HG03378 (cell line): ENCODE measurements around the gene SYNE1.

Experiments
- ATAC-seq: cut with Tn5 transposase; IDR thresholded peaks from one replicate; pipeline ENCODE4 v1.9.1; 2021; ENCODE audit warnings: mild to moderate bottlenecking, moderate library complexity; ENCODE audit not compliant: unreplicated experiment

Gene SYNE1

DNA sequence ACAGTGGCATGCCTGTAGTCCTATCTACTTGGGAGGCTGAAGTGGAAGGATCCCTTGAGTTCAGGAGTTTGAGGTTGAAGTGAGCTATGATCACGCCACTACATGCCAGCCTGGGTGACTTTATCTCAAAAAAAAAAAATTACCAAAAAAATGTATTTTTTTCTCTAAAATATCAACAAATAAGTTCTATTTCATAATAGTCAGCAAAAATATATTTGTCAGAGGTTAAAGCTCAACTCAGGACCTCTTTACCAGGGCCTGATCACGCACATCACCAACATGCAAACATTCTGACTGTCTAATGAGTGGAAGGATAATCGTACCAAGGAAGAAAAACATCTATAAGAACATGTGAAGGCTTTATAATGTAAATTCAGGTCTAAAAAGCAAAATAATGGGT lies 387.0 kb downstream of the SYNE1 start:
- ATAC-seq, result no peak

DNA sequence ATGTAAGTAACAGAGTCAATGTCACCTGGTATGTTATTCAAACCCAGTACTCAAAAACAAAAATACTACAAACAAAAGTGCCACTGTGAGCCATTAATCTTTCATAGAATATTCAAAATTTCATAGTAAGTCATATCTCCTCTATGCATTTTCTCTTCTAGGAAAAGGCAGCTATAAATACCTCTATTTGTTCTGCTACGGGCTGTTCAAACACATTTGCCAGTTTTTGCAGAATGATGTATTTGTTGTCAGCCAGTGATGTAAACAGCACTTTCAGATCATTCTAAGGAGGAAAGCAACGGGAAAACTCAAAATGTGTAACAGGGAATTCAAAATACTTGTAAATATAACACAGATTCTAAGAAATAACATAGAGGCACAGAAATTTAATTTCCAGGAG lies 388.2 kb downstream of the SYNE1 start:
- no peak for ATAC-seq

DNA sequence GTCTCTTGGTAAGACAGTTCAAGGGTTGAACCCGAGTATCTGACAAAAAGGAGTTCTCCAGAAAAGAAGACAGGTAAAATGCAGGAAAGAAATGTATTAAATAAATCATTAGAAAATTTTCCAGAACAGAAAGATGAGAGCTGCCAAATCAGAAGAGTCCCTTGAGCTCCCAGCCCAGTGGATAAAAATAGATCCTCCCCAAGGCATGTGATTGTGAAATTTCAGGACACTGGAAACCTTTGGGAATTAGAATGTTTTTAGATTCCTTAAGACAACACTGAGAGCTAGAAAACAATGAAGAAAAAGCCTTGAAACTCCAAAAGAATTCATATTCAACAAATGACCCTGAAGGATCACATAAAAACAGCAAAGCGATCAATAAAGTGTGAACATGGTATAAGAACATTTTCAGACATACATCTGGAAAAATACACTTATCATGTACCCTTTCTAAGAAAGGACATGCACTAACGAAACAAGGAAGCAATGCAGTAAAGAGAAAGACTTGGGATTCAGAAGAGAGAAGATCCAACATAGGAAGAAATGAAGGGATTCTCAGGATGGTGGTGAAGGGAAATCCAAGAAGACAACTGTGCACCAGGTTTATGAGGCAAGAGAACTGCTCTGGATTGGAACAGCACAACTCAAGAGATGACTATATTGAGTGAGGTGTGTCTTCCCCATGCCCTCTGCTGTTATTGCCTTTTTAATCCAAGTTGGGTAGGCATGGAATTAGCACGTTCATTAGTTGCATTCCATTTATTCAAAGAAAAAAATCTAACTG lies 390.4 kb downstream of the SYNE1 start:
- ATAC-seq, result no peak

DNA sequence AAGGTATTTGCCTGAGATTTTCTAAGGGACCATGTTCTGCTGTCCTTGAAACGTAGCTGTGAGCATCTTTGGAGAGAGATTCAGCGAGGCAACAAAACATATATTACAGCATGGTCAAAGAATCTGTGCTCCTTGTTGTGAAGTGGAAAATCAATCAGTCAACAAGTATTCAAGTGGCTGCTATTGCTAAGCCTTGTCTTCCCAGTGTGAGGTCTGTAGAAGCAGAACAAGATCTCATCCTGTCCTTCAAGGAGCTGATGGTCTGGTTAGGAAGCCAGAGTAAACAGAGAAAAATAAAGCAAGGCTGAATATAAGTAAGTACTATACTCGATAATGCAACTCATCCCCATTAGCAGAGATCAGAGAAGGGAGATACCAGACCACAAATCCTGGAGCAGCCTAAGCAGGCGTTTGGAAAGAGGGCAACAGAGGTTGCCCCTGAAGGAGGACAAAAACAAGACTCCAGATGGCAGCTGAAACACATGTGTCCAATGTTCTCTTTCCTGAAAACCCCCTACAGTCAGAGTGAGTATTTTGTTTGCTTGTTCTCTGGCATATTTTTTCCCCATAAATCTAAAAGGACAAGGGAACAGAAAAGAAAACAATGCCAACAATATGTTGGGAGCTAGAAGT lies 392.0 kb downstream of the SYNE1 start:
- ATAC-seq, result no peak

DNA sequence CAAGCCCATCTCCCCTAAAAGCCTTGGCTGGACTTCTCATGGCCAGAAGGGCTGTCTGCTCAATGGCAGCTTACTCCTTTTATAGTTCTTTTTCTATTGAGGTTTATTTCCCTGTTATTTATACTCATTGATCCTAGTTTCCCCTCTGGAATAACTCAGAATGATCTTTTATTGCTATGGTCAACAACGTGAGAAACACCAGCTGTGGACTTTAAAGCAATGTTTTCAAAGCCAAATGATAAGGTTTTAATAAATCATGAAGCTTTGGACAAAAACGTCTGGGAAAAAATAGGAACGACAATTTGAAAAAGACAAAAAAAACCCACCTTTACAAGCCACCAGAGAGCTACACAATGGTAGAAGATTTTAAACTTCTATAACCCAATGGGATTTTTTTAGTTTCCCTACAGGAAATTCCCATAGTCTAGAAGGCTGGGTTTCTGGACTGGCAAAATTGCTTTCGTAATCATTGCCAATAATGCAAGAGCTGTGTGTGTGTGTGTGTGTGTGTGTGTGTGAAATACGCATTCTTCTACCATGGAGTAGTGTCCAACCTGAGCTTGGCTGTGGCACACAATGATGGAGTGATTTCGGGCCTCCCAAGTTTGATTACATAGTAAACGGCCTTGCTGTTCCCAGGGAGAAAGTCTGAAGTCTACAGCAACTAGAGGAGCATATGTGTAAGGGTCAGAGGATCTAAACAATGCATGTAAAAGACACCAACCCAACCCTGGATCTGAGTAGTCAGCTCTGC lies 396.0 kb downstream of the SYNE1 start:
- ATAC-seq, result no peak

DNA sequence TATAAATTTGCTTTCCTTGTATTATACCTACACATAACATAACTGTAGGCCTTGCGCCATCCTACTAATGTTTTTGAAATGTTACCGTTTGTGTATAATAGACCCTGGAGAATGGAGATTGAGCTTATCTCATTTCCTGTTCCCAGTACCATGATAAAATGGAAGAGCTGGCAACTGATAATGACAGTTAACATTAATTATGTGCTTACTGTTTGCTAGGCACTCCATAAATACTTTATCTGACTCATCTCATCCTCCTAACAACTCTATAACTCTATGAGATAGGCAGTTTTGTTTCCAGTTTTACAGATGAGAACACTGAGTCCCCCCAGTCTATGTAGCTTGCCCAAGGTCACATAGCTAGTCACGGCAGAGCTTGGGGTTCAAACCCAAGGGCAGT lies 396.7 kb downstream of the SYNE1 start:
- no peak for ATAC-seq

DNA sequence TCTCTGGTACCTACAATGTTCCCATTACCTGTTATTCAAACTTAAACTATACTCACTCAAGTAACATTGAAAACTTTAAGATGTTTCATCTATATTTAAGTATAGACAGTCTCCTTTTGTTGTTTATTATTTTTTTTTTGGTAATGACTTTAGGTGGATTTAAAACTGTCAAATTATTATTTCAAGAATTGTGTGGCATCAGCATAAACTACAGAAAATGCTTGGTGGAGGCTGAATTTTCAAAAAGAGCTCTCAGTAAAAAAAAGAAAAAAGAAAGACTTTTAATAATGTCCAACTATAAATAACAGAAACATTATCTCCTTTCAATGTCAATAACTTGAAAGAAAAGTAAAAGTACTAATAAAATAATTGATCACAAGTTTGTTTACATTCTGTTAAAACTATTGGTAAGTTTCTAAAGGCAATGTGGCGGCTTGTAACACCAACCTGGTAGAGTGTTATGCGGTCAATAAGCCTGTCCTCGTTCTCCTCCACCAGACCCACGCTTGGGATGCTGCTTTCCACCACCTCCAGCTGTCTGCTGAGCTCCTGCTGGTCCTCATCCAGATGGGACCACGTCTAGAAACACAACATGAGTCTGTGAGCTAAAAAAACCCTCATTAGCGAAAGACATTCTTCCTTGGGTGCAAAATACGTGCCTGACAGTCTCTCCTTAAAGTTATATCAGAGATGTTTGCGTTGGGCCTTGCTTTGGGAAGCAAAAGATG lies 400.6 kb downstream of the SYNE1 start:
- ATAC-seq, result no peak

DNA sequence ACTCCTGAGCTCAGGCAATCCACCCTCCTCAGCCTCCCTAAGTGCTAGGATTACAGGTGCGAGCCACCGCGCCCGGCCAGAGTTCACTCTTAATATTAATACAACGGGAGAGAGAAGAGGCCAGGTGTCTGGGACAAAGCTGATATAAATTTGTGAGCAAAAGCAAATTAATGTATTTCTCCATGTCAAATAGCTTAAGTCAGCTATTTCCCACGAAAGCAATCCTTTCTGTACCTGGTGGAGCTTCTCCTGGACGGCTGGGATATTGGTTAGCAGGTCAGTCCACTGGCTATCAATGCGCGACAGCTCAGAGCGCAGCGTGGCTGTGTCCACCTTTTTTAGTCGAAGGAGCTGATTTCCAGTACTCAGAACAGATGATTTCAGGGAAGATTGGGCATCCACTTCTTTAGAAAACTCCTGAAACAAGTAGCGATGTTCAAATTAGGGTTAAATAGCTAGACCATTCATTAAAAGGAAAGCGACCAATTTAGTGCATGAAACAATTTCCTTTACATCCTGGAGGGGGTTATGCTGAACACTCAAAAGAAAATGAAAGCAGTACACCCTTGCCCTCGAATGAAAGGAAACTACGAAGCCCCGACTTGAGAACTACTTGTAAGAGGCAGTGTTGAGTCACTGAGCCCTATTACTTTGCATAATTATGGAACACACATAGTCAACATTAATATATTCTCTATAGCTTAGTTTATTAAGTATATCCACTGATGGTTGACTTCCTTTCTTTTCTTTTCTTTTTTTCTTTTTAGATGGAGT lies 403.4 kb downstream of the SYNE1 start:
- no peak for ATAC-seq

DNA sequence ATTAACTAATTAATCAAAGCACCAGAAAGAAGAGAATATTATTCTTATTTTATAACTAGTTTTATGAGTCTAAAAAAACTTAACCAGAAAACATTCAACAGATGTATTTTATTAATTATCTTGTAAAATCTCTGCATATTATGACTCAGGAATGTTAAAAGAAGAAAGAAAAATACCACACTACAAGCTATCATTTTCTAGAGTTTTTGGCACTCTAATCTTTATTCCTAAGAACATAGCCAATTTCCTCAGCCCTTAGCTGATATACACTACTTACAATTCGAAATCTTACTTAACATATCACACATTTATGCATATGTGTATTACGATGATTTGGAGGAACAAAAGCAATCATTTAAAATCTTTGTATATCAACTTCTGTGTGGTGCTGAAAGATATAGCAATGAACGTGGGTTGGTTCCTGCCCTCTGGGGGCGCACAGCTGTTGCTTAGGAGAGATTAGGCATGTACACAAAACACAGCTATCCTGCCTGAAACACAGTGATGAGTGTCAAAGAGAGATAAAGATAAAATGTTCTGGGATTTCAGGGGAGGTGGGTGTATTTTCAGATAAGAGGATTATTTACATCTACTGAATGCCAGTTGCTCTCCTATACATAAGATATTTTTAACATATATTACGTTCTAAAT lies 404.5 kb downstream of the SYNE1 start:
- ATAC-seq, result no peak

DNA sequence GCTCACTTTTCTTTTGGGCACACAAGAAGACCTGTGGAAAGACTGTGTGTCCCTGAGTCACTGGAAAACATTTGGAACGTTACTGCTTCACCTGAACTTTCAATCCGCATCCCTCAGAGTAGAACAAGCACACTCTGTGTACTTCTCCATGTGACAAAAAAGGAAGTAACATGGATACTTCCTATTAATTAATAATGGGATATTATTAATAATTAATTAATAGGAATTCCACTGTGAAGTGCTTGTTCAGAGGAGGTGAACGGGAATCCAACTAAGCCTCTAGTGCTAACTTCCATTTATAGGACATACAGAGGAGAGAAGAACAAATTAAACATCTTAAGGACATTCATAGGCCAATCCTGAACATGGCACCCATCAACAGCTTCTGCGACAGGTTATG lies 407.8 kb downstream of the SYNE1 start:
- ATAC-seq, result no peak

DNA sequence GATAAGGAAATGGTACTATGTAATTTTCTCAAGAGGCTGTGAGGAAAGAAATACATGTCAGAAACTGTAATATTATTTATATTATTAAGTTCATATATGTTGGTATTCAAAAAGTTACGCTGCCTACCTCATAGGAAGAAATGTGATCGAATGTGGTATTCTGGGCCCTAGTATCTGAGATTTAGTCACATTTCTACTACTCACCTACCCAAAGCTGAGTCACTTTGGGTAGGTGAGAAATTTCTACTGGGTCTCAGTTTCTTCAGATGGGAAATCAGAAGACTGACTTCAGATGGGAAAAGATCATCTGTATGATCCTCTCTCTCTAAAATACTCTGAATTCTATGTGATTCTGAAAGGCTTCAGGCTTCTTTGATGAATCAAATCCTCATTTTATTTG lies 411.0 kb downstream of the SYNE1 start:
- ATAC-seq, result no peak

DNA sequence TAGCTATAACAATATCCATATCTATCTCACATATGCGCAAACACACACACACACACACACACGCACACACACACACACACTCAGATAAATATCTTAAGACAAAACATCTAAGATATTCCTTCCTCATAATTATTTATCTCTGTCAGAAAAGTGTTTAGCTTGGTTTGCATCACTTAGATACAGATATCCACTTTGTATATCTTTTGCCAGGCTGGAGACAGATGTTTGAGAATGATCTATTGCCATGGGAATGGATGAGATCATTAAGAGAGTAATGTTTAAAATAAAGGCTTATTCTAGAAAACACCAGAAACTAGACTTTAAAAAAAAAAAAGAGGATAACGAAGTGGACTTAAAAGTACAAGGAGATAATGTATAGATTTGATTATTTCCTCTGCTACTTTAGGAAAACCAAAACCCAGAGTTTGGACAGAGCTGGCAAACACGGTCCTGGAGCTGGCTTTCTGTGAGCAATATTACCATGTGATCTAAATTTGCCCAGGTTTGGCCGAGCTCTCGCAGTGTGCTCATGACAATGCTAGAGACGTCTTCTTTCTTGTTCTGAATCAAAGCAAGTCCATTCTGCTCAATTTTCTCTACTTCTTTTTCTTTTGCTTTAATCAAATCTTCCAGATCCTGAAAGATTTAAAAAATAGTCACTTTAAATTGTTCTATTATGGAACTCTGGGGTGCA lies 411.8 kb downstream of the SYNE1 start:
- ATAC-seq, result no peak

DNA sequence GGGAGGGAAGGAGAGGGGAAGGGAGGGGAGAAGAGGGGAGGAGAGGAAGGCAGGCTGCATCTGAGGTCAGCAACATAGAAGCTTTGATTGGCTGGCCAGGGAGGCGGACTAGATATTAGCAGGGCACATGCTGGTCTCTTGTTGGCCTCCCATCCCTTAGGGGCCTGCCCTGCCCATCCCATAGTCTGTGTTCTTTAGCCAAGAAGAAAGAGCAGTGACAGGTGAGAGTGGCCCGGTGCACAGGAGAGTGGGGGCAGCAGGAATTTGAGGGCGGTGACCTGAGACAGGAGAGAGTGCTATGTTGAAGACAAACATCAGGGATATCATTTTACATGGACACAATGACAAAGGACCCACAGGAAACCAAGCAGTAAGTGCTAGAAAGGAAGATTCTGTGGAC lies 413.5 kb downstream of the SYNE1 start:
- ATAC-seq, result no peak

DNA sequence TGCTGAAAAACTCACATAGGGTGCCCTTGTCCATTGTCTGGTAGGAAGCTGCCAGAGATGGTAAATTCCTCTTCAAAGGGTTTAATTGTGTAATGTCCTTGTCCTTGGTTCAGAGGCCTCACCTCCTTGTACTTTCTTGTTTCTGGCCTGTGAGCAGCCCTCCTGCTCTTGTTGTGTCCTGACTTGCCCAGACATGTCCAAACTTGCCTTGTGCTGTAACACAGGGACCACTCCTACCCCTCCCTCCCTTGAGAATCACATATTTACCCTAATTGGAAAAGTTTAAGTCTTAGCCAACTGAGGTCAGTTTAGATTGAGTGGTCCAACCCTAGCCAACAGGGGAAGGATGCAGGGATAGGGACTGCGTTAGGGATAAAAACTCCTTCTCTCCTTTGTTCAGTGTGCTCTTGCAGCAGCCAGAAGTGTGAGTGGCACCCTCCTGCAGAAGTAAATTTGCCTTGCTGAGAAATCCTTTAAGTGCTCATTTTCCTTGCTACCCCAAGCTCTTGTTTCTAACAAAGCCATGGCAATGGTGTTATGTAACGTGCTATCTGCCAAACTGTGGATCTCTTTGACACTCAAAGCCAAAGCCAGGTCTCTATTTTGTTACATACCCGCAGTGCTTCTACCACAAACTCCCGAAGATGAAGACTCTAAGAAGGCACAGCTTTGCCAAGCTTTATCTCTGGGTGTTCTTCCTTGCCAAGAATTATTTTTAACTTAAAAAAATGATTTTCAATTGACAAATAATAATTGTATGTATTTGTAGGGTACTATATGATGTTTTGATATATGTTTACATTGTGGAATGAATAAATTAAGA lies 415.1 kb downstream of the SYNE1 start:
- ATAC-seq, result no peak

DNA sequence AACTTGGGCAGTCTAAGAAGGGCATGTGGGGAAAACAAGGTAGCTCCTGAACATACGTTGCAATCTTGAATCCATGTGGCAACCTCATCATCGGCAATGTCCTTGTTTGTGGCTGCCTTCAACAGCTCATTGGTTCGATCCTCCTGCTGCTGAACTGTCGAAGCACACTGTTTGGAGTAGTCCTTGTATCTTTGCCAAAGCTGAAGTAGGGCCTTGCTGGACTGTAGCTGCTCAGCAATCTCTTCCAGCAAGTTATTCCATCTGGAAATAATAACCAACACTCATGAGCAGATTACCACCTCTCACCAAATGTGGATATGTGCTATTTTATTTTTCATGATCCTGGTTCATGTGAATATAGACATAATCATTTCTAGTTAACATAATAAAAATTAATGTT lies 416.4 kb downstream of the SYNE1 start:
- no peak for ATAC-seq

DNA sequence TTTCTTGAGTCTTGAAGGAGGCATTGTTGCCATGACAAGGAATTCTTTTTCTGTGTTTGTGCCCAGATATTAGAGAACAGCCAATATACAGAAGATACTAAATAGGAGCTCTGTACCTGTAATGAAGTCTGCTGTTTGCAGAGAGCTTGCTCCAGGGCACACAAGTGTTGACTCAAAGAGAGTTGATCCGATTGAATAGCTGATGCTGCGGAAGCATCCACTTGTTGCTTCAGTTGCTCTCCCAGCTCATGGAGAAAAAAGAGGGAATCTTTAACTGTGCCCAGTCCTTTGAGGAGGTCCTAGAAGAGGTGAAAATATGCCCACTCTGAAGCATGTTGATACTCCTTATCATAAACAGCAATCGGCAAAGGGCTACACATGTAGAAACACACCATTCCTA lies 418.3 kb downstream of the SYNE1 start:
- ATAC-seq, result no peak

DNA sequence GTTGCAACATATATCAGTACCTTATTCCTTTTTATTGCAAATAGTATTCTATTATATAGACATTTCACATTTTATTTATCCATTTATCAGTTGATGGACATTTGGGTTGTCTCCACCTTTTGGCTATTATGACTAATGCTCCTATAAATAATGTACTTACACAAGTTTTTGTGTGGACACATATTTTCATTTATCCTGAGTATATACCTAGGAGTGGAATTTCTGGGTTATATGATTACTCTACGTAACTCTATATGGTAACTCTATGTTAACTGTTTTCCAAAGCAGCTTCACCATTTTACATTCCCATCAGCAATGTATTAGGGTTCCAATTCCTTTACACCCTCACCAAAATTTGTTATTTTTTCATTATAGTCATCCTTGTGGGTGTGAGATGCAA lies 424.7 kb downstream of the SYNE1 start:
- ATAC-seq, result no peak

DNA sequence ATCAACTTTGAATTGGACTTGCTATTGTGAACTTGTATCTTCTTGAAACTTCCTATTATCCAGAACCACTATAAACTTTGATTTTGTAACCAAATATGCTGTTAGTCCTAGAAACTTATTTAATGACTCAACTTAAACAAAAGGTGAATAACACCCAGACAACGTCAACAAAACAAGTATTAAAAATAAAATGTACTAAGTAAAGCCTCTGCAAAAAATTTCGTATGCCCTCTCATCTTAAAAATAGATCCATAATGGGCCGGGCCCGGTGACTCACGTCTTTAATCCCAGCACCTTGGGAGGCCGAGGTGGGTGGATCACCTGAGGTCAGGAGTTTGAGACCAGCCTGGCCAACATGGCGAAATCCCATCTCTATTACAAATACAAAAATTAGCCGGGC lies 428.0 kb downstream of the SYNE1 start:
- ATAC-seq, result no peak
